Activated CD4-positive, alpha-beta T cell treated with anti-CD3 and anti-CD28 coated beads for 48 hours (primary cell): ENCODE data around the gene GLIPR2.
"Not testable (repeated sequence)": the region's sequence is repeated elsewhere in the genome, so short reads cannot be mapped to it uniquely, and the experiment has no call there.

Experiments
- DNase-seq: peaks from one replicate; pipeline ENCODE4 v3.0.0-alpha.2; 2020

GLIPR2 gene, protein sequence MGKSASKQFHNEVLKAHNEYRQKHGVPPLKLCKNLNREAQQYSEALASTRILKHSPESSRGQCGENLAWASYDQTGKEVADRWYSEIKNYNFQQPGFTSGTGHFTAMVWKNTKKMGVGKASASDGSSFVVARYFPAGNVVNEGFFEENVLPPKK

DNA sequence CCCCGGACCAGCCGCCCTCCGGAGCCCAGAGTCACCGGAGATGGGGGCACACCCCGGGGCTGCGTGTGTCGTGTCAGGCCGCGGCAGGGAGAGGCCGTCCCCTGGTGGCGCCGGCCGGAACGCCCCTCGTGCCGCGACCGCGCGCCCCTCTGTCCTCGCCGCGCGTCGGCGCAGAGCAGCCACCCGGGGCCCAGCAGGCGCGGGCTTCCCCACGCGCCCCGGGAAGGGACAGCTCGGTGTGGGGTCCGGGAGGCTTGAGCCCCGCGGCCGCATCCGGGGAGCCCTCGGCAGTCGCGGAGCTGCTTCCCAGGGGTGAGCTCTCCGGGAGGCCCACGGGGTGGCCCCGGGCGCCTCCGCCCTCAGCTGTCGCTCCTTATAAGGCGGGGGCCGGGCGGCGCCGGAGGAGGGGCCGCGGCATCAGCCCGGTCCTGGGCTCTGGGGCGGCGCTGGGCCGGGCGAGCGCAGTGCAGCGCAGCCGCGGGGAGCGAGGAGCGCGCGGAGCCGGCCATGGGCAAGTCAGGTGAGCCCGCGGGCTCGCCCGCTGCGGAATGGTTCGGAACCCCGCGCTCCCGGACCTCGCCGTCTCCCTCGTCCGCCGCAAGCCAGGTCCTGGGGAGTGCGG, at the start of gene GLIPR2:
TSS of gene GLIPR2 (plus strand) at position 462 of the 622 bp plus-strand sequence. CDS start at position 508, 46 bp downstream.
- DNase-seq = peak; percentile 81

DNA sequence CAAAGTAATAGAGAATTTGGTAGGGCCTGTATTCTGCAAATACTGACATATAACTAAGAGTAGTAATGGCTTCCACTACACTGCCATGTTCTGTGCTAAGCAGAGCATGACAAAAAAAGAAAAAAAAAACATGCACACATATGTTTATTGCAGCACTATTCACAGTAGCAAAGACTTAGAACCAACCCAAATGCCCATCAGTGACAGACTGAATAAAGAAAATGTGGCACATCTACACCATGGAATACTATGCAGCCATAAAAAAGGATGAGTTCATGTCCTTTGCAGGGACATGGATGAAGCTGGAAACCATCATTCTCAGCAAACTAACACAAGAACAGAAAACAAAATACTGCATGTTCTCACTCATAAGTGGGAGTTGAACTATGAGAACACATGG, 49.5 kb upstream of the GLIPR2 start:
- not testable (repeated sequence) for DNase-seq

DNA sequence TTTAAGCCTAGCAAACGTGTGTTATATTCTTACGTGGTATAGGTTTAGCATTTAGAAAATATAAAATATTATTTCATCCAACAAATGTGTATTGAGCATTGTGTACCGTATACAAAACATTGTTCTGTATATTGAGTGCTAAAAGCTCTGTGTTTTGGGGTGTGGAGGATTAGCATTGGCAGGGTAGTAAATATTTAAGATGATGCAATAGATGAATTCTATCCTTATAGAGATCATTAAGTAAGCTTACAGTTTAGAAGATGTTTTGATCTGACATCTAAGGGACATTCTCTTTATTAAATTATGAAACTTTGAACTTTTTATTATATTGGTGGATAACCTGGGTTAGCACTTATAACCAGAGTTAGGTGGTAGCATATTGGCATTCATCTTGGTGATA, 48.5 kb upstream of the GLIPR2 start:
- DNase-seq = no peak

DNA sequence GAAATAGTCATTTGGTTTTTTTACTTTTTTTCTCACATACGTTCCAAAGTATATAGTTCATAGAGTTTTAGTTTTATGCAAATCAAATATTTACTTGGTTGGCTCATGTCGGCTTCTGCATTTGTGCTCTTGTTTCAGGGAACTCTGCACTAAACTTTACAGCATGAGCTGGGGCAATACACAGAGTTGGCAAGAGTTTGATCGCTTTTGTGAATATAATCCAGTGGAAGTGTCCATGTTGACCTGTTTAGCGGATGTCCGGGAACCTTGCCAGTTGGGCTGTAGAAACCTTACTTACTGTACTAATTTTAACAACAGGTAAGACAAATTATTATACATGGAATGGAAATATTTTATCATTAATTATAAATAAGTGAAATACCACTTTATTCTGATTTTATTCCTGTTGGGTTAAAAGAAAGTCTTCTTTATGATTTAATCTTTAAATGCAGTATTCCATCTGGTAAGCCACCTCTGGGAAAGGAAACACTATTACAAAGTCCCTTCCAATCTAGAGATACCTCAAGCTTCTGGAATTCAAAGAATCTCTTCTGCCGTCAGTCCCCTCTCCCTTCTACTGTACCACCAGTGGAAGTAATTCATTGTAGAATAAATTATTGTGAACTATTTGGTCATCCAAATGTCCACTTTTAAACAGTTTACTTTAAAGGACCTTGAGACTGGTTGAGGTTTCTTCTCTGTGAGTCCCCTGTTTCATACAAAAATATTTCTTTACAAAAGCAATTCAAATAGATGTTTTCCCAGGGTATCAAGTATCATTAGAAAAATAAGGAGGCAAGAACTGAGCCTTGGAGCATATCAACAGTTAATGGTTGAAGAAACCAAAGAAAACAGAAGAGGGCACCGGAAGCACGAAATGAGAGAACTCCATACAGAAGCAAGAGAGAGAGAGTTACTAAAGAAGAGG, 45.2 kb upstream of the GLIPR2 start:
- DNase-seq = no peak

DNA sequence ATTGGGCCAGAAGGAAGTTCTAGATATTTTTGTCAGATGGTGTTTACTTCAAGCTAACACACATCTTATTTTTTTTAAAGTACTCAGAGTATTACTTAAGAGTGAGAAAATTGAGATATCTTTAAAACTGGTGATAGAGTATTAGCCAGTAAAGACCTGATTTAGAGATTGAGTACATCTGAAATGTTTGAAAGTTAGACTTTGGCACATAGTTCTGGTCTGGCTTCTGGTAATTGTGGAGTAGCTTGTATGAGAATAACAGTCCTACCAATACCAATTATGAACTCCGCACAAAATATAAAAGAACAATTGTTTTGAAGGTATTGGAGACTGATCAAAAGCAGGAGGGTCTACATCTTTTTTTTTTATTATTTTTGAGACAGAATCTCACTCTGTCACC, 44.5 kb upstream of the GLIPR2 start:
- DNase-seq = no peak

DNA sequence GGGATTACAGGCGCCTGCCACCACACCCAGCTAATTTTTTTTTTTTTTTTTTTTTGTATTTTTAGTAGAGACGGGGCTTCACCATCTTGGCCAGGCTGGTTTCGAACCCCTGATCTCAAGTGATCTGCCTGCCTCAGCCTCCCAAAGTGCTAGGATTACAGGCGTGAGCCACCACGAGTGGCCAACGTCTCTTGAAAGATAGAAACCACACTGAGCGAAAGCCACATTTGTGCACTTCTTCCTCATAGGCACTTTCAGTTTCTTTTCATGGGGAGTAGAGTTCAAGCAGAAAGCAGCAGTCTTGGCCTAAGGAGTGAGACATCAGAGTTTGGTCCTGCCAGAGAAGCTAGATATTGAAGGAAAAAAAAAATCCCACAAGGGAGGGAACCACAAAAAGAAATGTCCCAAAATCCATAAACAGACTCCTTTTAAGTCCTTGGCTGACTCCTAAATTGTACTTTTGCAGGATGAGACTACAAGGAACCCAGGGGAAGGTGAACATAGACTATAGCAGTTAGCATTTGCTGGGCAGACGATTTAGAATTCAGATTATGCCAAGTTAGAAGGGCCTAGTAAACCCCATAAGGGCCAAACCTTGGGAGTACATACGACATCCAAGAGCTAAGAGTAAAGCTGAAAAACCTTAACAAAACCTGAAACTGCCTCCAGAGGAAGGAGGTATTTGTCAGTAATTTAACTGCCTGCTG, 43.9 kb upstream of the GLIPR2 start:
- peak; percentile 61 for DNase-seq

DNA sequence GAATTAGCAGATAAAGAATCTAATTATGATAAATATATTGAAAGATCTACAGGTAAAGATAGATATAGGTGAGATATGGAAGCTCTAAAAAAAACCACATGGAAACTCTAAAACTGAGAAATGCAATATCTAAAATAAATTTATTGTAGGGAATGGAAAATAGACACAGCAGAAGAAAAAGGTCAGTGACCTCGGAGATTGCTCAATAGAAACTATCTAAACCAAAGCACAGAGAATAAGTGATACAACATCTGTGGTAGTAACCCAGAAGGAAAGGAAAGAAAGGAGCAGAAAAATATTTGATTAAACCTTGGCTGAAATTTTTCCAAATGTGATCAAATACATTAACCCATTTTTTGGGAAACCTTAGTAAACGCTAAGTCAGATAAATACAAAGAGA, 43.1 kb upstream of the GLIPR2 start:
- no peak for DNase-seq

DNA sequence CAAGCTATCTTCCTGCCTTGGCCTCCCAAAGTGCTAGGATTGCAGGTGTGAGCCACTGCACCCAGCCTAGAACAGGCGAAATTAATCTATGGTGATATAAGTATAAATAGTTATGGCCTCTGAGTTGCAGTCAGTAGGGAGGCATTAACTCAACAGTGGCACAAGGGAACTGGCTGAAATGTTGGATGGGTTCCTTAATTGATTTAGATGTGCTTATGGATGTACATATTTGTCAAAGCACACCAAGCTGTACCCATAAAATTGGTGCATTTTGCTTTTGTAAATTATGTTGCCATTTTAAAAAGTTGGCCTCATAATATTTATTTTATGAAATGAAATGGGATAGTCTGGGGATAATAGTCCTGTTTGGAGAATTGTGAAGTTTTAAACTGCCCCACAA, 36.8 kb upstream of the GLIPR2 start:
- DNase-seq = no peak

DNA sequence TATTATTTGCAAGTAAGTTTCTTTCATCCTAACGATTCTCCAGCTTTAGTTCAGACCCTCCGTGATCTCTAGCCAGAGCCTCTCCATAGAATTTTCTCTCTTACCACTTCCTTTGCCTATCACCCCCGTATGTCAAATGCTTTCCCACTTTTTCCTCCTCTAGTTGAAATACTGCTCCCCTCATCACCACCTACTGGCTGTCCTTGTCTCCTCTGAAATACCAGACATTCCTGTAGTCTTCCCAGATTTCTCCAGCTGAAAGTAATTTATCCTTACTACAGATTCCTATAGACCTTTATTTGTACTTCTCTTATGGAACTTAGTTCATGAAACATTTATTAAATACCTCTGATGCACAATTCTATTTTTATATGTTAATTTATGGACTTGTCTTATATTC, 36.0 kb upstream of the GLIPR2 start:
- no peak for DNase-seq

DNA sequence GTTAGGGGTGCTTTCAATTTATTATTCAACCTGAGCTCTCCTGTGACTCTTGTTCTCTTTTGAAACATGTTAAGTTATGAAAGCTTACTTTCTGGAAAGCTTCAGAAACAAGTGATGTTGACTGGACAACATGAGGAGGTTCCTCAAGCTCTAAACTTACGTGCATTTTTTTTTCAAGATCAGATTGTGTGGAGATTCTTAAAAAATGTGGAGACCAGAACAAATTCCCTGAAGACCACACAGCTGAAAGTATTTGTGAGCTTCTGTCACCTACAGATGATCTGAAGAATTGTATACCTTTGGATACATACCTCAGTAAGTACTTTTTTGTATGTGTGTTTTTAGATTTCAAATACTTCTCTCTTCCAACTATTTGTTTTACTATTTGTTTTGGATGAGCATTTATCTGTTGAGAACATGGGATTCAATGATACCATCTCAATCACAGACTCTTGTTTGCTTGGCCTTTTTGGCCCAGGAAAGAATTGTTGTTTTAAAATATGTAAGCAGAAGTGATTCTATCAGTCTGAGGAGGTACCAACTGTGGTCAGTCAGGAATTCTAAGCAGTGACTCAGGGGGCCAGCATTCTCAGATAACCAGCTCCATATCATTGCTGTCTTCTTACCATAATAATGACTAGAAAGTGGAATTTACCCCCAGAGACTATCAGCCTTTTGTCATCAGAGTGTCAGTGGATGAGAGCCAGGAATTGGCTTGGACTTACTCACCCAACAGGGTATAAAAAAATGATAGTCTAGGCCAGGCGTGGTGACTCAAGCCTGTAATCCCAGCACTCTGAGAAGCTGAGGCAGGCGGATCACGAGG, 34.4 kb upstream of the GLIPR2 start:
- DNase-seq = no peak

DNA sequence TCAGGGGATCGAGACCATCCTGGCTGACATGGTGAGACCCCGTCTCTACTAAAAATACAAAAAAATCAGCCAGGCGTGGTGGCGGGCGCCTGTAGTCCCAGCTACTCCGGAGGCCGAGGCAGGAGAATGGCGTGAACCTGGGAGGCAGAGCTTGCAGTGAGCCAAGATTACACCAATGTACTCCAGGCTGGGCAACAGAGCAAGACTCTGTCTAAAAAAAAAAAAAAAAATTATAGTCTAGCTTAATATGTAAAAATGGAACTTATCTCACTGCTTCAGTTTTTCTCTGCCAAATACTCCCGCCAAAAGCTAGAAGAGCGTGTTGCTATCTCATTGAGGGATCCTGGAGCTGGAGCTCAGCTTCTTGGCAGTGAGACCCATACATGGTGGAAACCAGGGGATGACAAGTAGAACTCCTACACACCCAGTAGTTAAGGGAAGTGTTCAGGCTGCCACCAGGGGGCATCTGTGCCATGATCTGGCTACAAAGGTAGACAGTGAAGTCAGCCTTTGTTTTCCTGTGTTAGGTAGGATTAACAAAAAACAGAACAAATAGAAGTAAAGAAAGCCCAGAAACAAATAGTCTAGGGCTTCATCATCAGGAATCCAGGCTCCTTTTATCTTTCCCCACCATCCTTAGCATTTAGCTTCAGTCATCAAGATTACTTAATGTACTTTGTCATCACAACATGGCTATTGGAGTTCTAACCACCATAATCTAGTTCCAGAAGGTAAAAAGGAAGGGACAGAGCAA, 33.6 kb upstream of the GLIPR2 start:
- peak; percentile 91 for DNase-seq

DNA sequence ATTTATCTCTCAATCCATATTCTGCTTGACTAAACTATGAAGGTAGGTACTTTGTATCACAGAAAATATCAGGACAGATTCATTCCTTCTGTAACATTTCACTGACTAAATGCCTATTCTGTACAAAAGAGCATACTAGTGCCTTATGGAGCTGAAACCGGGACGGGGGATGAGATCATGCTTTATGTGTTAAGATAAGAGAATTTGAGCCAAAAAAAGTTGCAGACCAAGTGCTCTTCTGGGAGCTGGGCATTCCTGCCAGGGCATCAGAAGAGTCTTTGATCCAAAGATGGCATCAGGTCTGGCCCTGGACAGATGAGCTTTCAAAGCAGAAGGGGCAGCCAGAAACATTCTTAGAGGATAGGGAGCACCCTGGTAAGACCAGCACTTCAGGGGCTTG, 27.5 kb upstream of the GLIPR2 start:
- no peak for DNase-seq

DNA sequence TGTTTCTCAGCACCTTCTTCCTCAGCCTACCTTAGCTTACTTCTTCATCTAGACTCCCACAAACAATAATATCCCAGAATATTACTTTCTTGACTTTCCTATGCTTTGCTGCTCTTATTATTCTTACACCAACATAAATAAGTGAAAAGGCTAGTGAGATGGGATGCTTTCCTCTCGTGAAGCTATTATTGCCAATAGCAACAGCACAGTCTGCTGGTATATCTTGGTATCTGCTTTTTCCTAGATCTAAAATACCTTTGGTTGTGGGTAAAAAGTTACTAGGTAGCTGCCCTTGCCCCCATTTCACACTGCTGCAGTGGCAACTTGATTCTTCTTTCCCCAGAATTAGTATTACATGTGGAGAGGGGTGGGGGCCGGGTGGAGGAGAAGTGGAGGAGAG, 26.1 kb upstream of the GLIPR2 start:
- DNase-seq = no peak

DNA sequence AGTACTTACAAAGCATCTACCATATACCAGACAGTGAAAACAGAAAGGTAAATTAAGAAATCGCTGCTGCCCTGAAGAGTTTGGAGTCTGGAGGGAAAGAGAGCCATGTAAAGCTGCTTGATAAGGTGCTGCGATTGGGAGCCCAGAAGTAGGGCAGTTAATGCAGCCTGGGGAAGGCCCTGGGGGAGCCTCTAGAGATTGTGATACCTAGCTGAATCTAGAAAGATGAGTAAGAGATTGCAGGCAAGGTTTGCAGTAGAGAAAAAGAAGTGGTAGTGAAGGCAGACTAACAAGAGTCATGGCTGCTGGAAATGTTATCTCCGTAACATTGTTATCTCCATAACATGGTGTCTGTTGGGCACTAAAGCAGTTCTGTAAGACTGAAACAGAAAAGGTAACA, 24.0 kb upstream of the GLIPR2 start:
- DNase-seq = no peak

DNA sequence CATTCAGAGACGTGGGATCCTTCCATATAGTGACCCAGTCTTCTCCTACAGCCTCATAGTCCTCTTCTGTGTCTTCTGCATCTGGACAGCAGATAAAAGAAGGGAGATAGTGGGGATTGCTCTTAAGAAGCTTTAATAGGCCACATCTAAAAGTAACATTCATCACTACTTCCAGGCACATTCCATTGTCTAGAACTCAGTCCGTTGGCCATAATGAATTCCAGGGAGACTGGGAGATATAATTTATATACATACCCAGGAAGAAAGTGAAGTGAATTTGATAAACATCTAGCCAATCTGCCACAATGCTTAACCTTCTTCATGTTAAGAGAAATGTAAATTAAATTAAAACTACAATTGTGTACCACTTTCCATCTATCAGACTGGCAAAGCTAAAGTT, 22.5 kb upstream of the GLIPR2 start:
- DNase-seq = no peak

DNA sequence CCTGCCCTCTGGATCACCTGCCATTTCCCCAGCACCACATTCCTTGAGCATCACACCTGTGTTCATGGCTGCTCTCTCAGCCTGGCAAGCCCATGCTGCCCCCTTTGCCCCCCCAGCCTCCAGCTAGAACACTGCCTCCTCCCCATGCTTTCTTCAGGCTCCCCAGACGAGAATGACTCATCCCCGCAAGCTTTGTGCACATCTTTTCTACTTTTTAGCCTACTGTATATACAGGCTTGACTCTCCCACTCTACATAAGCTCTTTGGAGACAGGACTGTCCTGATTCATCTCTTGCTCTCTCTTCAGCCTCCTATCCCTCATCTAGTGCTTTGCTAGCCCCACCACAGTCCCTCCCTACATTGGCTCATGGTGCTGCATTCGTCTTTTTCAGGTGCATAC, 19.9 kb upstream of the GLIPR2 start:
- no peak for DNase-seq

DNA sequence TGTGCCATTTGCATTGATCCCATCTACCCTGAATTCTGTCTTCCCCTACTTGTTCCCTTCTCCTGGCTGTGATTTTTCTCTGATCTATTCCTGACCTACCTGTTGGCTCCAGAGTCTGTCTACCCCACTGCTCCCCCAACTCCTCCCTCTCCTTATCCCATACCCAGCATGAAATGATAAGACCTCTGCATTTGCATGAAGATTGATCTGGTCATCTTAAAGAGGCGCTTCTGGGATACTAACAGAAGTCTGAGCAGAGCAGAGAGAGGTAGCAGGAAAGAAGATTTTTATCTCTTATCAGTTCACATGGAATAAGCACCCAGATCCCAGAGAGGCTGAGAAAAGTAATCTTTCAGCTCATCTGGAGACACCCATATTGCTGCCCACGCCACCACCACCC, 18.3 kb upstream of the GLIPR2 start:
- DNase-seq = no peak

DNA sequence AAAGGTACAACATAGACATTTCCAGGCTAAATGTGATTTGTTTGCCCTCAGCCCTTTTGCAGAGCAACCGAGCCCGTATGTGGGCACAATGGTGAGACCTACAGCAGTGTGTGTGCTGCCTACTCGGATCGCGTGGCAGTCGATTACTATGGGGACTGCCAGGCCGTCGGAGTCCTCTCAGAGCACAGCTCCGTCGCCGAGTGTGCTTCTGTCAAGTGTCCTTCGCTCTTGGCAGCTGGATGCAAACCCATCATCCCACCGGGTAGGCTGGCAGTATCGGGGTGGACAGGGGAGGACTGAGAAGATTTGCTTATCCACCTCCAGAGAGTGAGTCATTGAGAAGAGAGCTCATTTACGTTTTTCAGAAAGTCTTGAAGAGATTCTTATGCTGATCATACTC, 17.8 kb upstream of the GLIPR2 start:
- DNase-seq = no peak

DNA sequence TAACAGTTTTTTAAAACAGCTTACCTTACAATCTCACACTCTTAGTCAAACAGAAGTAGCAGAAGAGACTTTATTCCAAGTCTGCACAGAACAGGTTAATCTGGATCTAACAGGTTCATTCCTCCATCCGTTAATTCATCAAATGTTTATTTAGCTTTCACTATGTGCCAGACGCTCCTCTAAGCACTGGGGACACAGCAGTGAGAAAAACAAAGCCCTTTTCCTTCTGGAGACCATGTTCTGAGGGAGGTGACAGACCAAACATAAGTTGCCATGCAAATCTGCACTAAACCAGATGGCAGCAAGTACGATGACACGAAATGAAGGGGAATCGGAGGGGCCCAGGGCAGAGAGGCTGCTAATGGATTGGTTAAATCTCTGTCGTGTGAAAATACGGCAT, 17.1 kb upstream of the GLIPR2 start:
- DNase-seq = no peak

DNA sequence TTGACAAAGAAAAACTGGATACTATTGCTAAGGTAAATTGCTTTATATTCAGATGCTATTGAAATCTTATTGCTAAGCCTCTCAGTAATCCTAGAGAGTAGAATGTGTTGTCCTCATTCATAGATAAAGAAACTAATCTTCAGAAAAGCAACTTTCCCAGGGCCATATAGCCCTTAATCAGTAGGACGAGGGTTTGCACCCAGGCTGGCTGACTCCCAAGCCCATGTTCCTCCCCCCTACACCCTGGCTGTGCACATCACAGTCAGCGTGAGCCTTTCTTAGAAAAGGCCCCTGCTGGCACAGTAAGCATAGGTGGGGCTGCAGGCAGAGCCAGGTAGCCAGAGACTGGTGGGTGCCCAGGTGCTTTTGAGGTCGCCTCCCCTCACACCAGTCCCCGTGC, 15.8 kb upstream of the GLIPR2 start:
- DNase-seq = no peak

DNA sequence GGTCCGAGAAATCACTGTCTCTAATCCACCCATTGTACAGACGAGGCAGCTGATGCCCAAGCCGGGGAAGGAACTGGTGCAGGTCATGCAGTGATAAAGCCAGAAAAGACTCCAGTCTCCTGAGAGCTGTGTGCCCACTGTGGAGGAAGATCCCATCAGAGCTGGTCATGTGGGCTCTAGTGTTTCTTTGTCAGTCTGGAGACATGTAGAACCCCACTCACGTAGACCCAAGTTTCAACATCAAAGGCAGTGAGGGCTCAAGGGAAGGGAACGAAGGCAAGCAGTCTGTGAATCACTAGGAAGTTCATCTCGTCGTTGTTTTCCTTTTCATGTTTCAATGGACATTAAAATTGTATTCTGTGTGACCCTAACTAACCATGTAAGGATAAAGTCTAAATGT, 14.6 kb upstream of the GLIPR2 start:
- DNase-seq = no peak

DNA sequence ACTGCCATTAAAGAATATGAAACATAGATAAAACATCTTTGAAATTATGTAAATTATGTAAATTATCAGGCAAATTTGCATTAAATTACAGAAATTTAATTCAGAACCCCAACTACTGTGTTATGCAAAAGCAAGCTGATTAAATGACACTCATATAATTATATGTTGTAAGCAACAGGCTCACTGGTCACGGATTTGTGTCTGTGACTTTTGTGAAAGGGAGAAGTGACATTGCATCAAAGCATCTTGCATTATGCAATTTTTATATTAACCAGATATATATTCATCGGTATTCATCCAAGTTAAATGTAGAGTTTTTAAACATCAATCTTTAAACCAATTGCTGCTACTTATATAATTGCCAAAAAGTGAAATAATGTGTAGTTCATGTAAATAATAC, 13.0 kb upstream of the GLIPR2 start:
- no peak for DNase-seq
